GM10266 (cell line): Measurements from ENCODE around the gene NCAM1.

ENCODE experiments used
- DNase-seq: peaks from one replicate; pipeline ENCODE4 v3.0.0; 2012; ENCODE audit errors: extremely low spot score
- TF ChIP-seq, protein P1 (sequence below): IDR thresholded peaks from 2 replicates; pipeline ENCODE4 v1.5.1; 2012; ENCODE audit warnings: mild to moderate bottlenecking, low read depth; ENCODE audit not compliant: control insufficient read depth, insufficient read depth; ENCODE audit errors: missing control alignments

NCAM1 gene

GRCh38 chr11:113021111-113021510, 59.9 kb downstream of the NCAM1 start:
- DNase-seq: no peak
- TF ChIP-seq, protein P1, sequence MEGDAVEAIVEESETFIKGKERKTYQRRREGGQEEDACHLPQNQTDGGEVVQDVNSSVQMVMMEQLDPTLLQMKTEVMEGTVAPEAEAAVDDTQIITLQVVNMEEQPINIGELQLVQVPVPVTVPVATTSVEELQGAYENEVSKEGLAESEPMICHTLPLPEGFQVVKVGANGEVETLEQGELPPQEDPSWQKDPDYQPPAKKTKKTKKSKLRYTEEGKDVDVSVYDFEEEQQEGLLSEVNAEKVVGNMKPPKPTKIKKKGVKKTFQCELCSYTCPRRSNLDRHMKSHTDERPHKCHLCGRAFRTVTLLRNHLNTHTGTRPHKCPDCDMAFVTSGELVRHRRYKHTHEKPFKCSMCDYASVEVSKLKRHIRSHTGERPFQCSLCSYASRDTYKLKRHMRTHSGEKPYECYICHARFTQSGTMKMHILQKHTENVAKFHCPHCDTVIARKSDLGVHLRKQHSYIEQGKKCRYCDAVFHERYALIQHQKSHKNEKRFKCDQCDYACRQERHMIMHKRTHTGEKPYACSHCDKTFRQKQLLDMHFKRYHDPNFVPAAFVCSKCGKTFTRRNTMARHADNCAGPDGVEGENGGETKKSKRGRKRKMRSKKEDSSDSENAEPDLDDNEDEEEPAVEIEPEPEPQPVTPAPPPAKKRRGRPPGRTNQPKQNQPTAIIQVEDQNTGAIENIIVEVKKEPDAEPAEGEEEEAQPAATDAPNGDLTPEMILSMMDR: no peak

DNA sequence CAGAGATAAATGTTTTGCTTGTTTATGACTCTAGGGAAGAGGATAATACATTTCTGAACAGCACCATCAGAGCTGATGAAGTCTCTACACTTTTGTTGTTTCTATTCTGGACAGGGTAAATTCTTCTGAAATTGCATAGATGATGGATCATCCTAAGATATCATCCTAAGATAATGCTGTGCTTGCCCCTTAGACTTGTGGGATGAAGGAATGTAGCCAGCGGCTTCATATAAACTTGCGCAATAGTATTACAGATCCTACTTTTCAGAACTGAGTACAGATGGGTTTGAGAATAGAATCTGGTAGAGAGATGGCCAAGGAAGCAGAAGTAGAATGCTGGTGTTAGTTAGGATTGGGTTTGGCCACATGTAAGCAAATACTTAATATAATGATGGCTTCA, 61.0 kb downstream of the NCAM1 start:
- no peak for DNase-seq
- TF ChIP-seq, protein P1: no peak

DNA sequence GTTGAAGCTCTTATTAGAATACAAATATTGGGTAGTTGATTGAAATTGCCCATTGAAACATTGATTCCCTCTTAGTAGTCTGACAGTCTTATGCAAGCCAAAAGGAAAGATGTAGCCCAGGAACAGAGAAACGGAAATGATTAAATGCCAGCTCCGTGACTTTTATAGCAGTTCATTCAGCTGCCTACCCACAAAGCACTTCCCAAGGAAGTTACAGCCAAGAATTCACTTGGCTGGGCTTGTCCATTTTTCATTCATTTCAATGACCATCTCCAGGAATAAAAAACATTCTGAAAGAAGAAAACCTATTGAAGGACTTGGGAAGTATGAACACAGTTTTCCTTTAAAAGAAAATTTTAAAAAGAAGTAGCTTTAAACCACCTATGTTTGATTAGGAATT, 62.0 kb downstream of the NCAM1 start:
- no peak for DNase-seq
- TF ChIP-seq, protein P1: no peak

GRCh38 chr11:113023986-113024385, 62.8 kb downstream of the NCAM1 start:
- TF ChIP-seq, protein P1: no peak
- no peak for DNase-seq

- DNase-seq: no peak
- TF ChIP-seq, protein P1: no peak
Observed at GRCh38 chr11:113026778-113027177, 65.6 kb downstream of the NCAM1 start.

DNA sequence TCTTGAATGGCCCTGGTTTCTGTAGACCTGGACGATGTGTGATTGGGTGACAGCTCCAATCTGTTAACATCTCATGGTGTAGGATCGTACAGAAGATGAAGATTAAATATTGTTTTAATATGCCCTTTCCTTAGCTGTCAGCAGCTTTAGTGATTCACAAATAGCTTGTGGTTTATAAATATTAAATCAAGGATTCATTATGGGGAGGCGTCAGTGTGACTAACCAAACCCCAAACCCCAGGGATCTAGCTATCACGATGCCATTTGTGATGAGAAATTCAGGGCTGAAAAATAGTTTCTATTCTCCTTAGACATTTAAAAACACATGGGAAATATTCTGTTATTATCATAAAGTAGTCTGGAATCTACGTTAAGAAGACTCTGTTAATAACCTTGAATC, 73.4 kb downstream of the NCAM1 start:
- TF ChIP-seq, protein P1: no peak
- DNase-seq: no peak

DNA sequence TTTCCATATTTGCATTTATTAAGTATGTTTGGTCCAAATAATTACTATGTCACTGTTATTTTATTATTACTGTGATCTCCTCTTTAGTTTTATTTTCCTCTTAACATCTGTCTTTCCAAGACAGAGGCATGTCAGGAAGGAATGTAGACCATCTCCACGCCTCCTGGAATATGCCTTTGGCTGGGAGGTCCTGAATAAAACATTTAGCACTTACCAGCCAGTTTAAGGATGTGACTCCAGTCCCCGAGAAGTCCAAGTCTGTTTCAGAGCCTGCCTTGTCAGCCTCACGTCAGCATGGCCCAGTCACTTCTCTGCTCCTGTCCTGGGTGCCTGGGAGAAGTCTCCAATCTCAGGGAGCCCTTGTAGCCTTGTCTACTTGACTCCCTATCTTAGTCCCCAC, 74.5 kb downstream of the NCAM1 start:
- no peak for DNase-seq
- TF ChIP-seq, protein P1: no peak
